PFSK-1 (cell line): ENCODE results near the gene CAMTA1.

Experiments
- POLR2AphosphoS5 ChIP-seq: IDR thresholded peaks from 2 replicates; pipeline ENCODE4 v1.6.1; 2012; ENCODE audit warnings: low read depth, mild to moderate bottlenecking, control low read depth, low read length, moderate library complexity
- TAF1 ChIP-seq: IDR thresholded peaks from 2 replicates; pipeline ENCODE4 v1.6.1; 2012; ENCODE audit warnings: low read length, control low read depth, borderline replicate concordance; ENCODE audit not compliant: insufficient read depth

GRCh38 chr1:7220712-7221252 is 435.5 kb downstream of the CAMTA1 start:
- TF ChIP-seq POLR2AphosphoS5 (no peak), TAF1 (no peak)
